ENCODE data around the gene NUB1. TPM values are rescaled to one million over a fixed set of nuclear protein-coding genes. Genes with fewer than 3 reads are reported as not detected.

NUB1 gene
- total RNA-seq, 1 experiment from 2014 or later = 48.5 TPM

DNA sequence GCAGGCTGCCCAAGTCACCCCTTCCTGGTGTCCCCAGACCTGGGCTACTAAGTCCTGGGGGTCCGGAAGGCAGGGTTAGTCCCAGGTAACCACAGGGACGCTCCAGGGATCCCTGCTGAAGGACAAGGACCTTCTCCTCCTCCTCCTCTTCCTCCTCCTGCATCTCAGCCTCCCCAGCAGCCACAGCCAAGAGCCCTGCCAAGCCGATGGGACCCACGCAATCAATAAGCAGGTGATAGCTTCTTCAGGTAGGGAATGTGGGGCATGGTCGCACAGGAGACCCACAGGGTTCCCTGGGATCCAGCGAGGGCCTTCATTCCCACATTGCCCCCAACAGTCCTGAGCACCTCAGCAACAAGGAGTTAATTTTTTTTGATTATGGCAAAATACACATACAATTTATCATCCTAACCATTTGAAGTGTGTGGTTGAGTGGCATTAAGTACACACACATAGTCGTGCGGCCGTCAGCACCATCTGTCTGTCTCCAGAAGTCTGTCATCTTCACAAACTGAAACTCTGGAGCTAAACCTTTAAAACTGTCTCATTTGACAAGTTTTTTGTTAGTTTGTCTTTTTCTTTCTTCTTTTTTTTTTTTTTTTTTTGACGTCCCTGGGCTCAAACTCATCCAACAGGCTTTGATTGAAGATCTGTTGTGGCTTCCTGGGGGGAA is 86.2 kb downstream of the NUB1 start:
- no peak overlapping the region for H4K91ac ChIP-seq (ENCODE audit: insufficient read length, low read depth, low read length)
- no peaks in the 10 kb centered on the region; a peak in 1 of 7 replicates for H3K36me3 Mint-ChIP-seq (ENCODE audit: insufficient read depth in 1 of 3, low read depth in 3 of 3)
- H3K4me2 ChIP-seq (ENCODE audit: insufficient read depth, insufficient read length, low read length) = no peak overlapping the region
- no peaks in the 10 kb centered on the region for H3K79me2 ChIP-seq (ENCODE audit: insufficient read depth, low read length)
- H3K9me3 Mint-ChIP-seq = no peaks in the 10 kb centered on the region
- no peaks in the 10 kb centered on the region for H3K23me2 ChIP-seq (ENCODE audit: insufficient read length, low read depth, low read length, poor library complexity, severe bottlenecking)
- H3K14ac ChIP-seq (ENCODE audit: insufficient read depth, low read length) = no peak overlapping the region
- H3K27ac Mint-ChIP-seq = 0 out of 7 replicates have a peak overlapping the region, but pooled peaks of 2 of the 3 experiments have one; percentile 39 to 54
- H2BK12ac ChIP-seq (ENCODE audit: insufficient read length, low read depth, low read length) = no peak overlapping the region
- no peak overlapping the region for H2AFZ ChIP-seq (ENCODE audit: low read length)
- no peaks in the 10 kb centered on the region for H4K20me1 ChIP-seq (ENCODE audit: control insufficient read depth, insufficient read depth, insufficient read length)
- H2BK15ac ChIP-seq (ENCODE audit: low read depth, low read length) = no peak overlapping the region
- no peak overlapping the region for H3K23ac ChIP-seq (ENCODE audit: insufficient read length, low read depth, low read length)
- no peaks in the 10 kb centered on the region for H3K9me3 ChIP-seq (ENCODE audit: control insufficient read depth, low read depth, low read length)
- H3K27me3 ChIP-seq (ENCODE audit: insufficient read depth, low read length) = no peaks in the 10 kb centered on the region
- peaks cover 33 to 41% of the 10 kb centered on the region in 2 experiments for H3K4me1 Mint-ChIP-seq
- H3K18ac ChIP-seq (ENCODE audit: insufficient read length, low read depth, low read length) = no peak overlapping the region
- no peaks in the 10 kb centered on the region for H3K79me1 ChIP-seq (ENCODE audit: insufficient read depth, low read depth, low read length, poor library complexity, severe bottlenecking)
- no peak overlapping the region for H3K27ac ChIP-seq (ENCODE audit: insufficient read length, low read depth, low read length)
- peaks cover 18% of the 10 kb centered on the region for H3K27me3 Mint-ChIP-seq (ENCODE audit: low read depth)
- H3K4ac ChIP-seq (ENCODE audit: low read depth, low read length) = no peak overlapping the region
- no peak overlapping the region for H4K5ac ChIP-seq (ENCODE audit: insufficient read length, low read depth, low read length)
- WGBS (ENCODE audit: extremely low coverage, insufficient read length, low lambda C conversion rate) = no CpG with 5 or more reads among the region's 10 CpGs
- H3K56ac ChIP-seq (ENCODE audit: insufficient read length, low read depth, low read length) = no peak overlapping the region
- DNase-seq = no peak
- no peak overlapping the region for H4K8ac ChIP-seq (replicated peaks; ENCODE audit: insufficient read length, low read depth, low read length)
- TF ChIP-seq, protein P1, sequence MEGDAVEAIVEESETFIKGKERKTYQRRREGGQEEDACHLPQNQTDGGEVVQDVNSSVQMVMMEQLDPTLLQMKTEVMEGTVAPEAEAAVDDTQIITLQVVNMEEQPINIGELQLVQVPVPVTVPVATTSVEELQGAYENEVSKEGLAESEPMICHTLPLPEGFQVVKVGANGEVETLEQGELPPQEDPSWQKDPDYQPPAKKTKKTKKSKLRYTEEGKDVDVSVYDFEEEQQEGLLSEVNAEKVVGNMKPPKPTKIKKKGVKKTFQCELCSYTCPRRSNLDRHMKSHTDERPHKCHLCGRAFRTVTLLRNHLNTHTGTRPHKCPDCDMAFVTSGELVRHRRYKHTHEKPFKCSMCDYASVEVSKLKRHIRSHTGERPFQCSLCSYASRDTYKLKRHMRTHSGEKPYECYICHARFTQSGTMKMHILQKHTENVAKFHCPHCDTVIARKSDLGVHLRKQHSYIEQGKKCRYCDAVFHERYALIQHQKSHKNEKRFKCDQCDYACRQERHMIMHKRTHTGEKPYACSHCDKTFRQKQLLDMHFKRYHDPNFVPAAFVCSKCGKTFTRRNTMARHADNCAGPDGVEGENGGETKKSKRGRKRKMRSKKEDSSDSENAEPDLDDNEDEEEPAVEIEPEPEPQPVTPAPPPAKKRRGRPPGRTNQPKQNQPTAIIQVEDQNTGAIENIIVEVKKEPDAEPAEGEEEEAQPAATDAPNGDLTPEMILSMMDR (conservative IDR thresholded peaks at IDR 0.05) = no peak
- H2BK20ac ChIP-seq (ENCODE audit: low read depth, low read length, poor library complexity, severe bottlenecking) = no peak overlapping the region
- no peak overlapping the region for H3K9ac ChIP-seq (ENCODE audit: extremely low read depth, insufficient read length, low read length)
- no peak overlapping the region for H2BK120ac ChIP-seq (ENCODE audit: low read depth, low read length, poor library complexity, severe bottlenecking)
- no peak overlapping the region for H3K4me3 Mint-ChIP-seq
- peaks cover 3% of the 10 kb centered on the region; the same call in 1 of the 2 replicates for H3K4me1 ChIP-seq (ENCODE audit: insufficient read depth, low read length)
- H2BK5ac ChIP-seq (ENCODE audit: insufficient read length, low read length) = no peak overlapping the region
- H2AK5ac ChIP-seq (ENCODE audit: insufficient read length, low read length) = no peak overlapping the region
- no peak overlapping the region for H3T11ph ChIP-seq (ENCODE audit: low read length)

Other genes starting within 250 kb of the NUB1 start
- not detected in 2 replicates for gene GBX1, start 174.1 kb upstream of the NUB1 start, total RNA-seq (2021)
- gene ASB10, start 154.6 kb upstream of the NUB1 start, total RNA-seq (2021) = not detected in 2 replicates
- gene H2BK1, start 131.3 kb upstream of the NUB1 start, total RNA-seq (2021) = 0.97 TPM in 1 of 2 replicates, not detected in the other
- 70.1 and 70.5 TPM in 2 replicates for gene ABCF2, start 114.6 kb upstream of the NUB1 start, total RNA-seq (2021)
- 25.7 and 28.1 TPM in 2 replicates for gene CHPF2, start 109.3 kb upstream of the NUB1 start, total RNA-seq (2021)
- 4.7 and 5.0 TPM in 2 replicates for gene SMARCD3, start 93.1 kb upstream of the NUB1 start, total RNA-seq (2021)
- gene WDR86, start 68.2 kb downstream of the NUB1 start, total RNA-seq (2021) = 8.1 and 9.4 TPM in 2 replicates
- 0.79 and 1.8 TPM in 2 replicates for gene CRYGN, start 98.3 kb downstream of the NUB1 start, total RNA-seq (2021)
- gene RHEB, start 178.1 kb downstream of the NUB1 start, total RNA-seq (2021) = 109 and 114 TPM in 2 replicates